IMR-90 (cell line): Measurements from ENCODE around the gene LY86. TPM values are rescaled to one million over a fixed set of nuclear protein-coding genes. Genes with fewer than 3 reads are reported as not detected.

Source experiments
- ATAC-seq: fragments of 200-7000 bp; cut with Tn5 transposase; 2 replicates; pipeline ENCODE4 v1.9.1; 2020; ENCODE audit warnings: low read depth, mild to moderate bottlenecking, moderate library complexity
- BruUV-seq: library from RNA; stranded (reverse); fragments of 400-500 nt; replicated peaks from 2 replicates; lab custom pipeline; 2021; lab: Mats Ljungman, UMichigan
- CTCF ChIA-PET: fragments of 300-600 bp; formaldehyde crosslinking; extraction: SDS; loops from one replicate; lab custom pipeline; 2021; ENCODE audit warnings: antibody characterized with exemption; lab: Yijun Ruan, JAX
- POLR2A ChIA-PET: fragments of 300-600 bp; sonication (Branson Sonifier 250); formaldehyde crosslinking; loops from one replicate; lab custom pipeline; 2022; ENCODE audit warnings: antibody characterized with exemption; ENCODE audit not compliant: unreplicated experiment; lab: Charles Lee
- DNase-seq: peaks from one replicate; pipeline ENCODE4 v3.0.0; 2013
- H2AFZ ChIP-seq: replicated peaks from 2 replicates; pipeline ENCODE3; 2013; ENCODE audit warnings: low read length, mild to moderate bottlenecking; ENCODE audit not compliant: poor library complexity
- H2AK5ac ChIP-seq: 2 replicates; pipeline ENCODE4 v1.6.1; 2013; ENCODE audit warnings: low read depth, low read length, inconsistent platforms
- H2AK9ac ChIP-seq: replicated peaks from 2 replicates; pipeline ENCODE3; 2013; ENCODE audit warnings: mild to moderate bottlenecking, low read depth, low read length, moderate library complexity; ENCODE audit not compliant: poor library complexity
- H2BK120ac ChIP-seq: 2 replicates; pipeline ENCODE4 v1.6.1; 2013; ENCODE audit warnings: low read depth, low read length, inconsistent platforms
- H2BK15ac ChIP-seq: 3 replicates; pipeline ENCODE4 v1.6.1; 2013; ENCODE audit warnings: low read depth, low read length, inconsistent platforms
- H2BK20ac ChIP-seq: 2 replicates; pipeline ENCODE4 v1.6.1; 2013; ENCODE audit warnings: low read depth, mild to moderate bottlenecking, inconsistent platforms, low read length, moderate library complexity
- H2BK5ac ChIP-seq: 2 replicates; pipeline ENCODE4 v1.6.1; 2013; ENCODE audit warnings: mild to moderate bottlenecking, low read depth, low read length, inconsistent platforms; ENCODE audit not compliant: poor library complexity, severe bottlenecking
- H3K14ac ChIP-seq: replicated peaks from 2 replicates; pipeline ENCODE4 v1.6.1; 2013; ENCODE audit warnings: low read depth, low read length, inconsistent platforms
- H3K18ac ChIP-seq: 2 replicates; pipeline ENCODE4 v1.6.1; 2013; ENCODE audit warnings: low read depth, low read length, control low read depth
- H3K23ac ChIP-seq: 2 replicates; pipeline ENCODE4 v1.6.1; 2013; ENCODE audit warnings: low read depth, low read length, inconsistent platforms
- H3K27ac ChIP-seq: 2 replicates; pipeline ENCODE4 v1.5.1; 2013; ENCODE audit warnings: mild to moderate bottlenecking, control low read depth, low read length; ENCODE audit not compliant: insufficient read depth
- H3K27me3 ChIP-seq: 2 replicates; pipeline ENCODE4 v1.6.1; 2013; ENCODE audit warnings: low read length; ENCODE audit not compliant: control insufficient read depth, insufficient read depth
- H3K36me3 ChIP-seq: 2 replicates; pipeline ENCODE4 v1.6.1; 2013; ENCODE audit warnings: low read length, mixed read lengths; ENCODE audit not compliant: control insufficient read depth, insufficient read depth
- H3K4ac ChIP-seq: 2 replicates; pipeline ENCODE4 v1.6.1; 2013; ENCODE audit warnings: low read depth, low read length, inconsistent platforms
- H3K4me1 ChIP-seq: 2 replicates; pipeline ENCODE4 v1.6.1; 2013; ENCODE audit warnings: low read length, mixed read lengths; ENCODE audit not compliant: control insufficient read depth, insufficient read depth
- H3K4me2 ChIP-seq: 2 replicates; pipeline ENCODE4 v1.6.1; 2013; ENCODE audit warnings: low read depth, mild to moderate bottlenecking, control low read depth, low read length, moderate library complexity
- H3K4me3 ChIP-seq: 2 replicates; pipeline ENCODE4 v1.5.1; 2013; ENCODE audit warnings: low read depth, mild to moderate bottlenecking, control low read depth, low read length, moderate library complexity; ENCODE audit not compliant: insufficient read depth
- H3K56ac ChIP-seq: 2 replicates; pipeline ENCODE4 v1.6.1; 2013; ENCODE audit warnings: low read length, inconsistent platforms; ENCODE audit not compliant: insufficient read depth; ENCODE audit errors: extremely low read depth
- H3K79me1 ChIP-seq, 2 experiments: 2 replicates each; pipeline ENCODE4 v1.6.1; 2013; ENCODE audit warnings: low read length in 2 of 2, inconsistent platforms in 1 of 2, low read depth in 1 of 2
- H3K9ac ChIP-seq: 2 replicates; pipeline ENCODE4 v1.6.1; 2013; ENCODE audit warnings: low read depth, low read length, control low read depth
- H3K9me1 ChIP-seq: 2 replicates; pipeline ENCODE4 v1.6.1; 2013; ENCODE audit warnings: low read length, inconsistent platforms; ENCODE audit not compliant: insufficient read depth
- H3K9me3 ChIP-seq: 2 replicates; pipeline ENCODE4 v1.6.1; 2013; ENCODE audit warnings: low read length; ENCODE audit not compliant: control insufficient read depth, insufficient read depth
- H4K20me1 ChIP-seq: 2 replicates; pipeline ENCODE4 v1.6.1; 2013; ENCODE audit warnings: low read length, inconsistent platforms; ENCODE audit not compliant: insufficient read depth
- H4K5ac ChIP-seq: 2 replicates; pipeline ENCODE4 v1.6.1; 2013; ENCODE audit warnings: mild to moderate bottlenecking, low read depth, low read length, control low read depth
- H4K8ac ChIP-seq, 2 experiments: 2 replicates each; pipeline ENCODE4 v1.6.1; 2013; ENCODE audit warnings: low read depth in 2 of 2, low read length in 2 of 2, control low read depth in 1 of 2, inconsistent platforms in 1 of 2
- H4K91ac ChIP-seq: 2 replicates; pipeline ENCODE4 v1.6.1; 2013; ENCODE audit warnings: low read depth, low read length, inconsistent platforms; ENCODE audit not compliant: insufficient read depth
- BHLHE40 ChIP-seq: fragments of 150-350 bp; IDR thresholded peaks from 2 replicates; pipeline ENCODE4 v1.6.1; 2016; ENCODE audit warnings: mild to moderate bottlenecking, low read depth, low read length
- CEBPB ChIP-seq: IDR thresholded peaks from 2 replicates; pipeline ENCODE4 v1.6.1; 2012; ENCODE audit warnings: low read depth, low read length, improper control_type of control experiment
- CHD1 ChIP-seq: IDR thresholded peaks from 2 replicates; pipeline ENCODE4 v1.6.1; 2012; ENCODE audit warnings: low read depth, low read length, improper control_type of control experiment
- CTCF ChIP-seq: conservative IDR thresholded peaks from 2 replicates; pipeline ENCODE4 v1.5.1; 2012; ENCODE audit warnings: mild to moderate bottlenecking, low read depth, low read length, improper control_type of control experiment
- ELK1 ChIP-seq: fragments of 150-350 bp; IDR thresholded peaks from 2 replicates; pipeline ENCODE4 v1.6.1; 2016; ENCODE audit warnings: low read depth, mild to moderate bottlenecking, low read length, moderate library complexity, borderline replicate concordance
- FOS ChIP-seq: fragments of 150-350 bp; IDR thresholded peaks from 2 replicates; pipeline ENCODE4 v1.6.1; 2016; ENCODE audit warnings: low read depth, low read length
- MAFK ChIP-seq: IDR thresholded peaks from 2 replicates; pipeline ENCODE4 v1.6.1; 2012; ENCODE audit warnings: low read depth, low read length, improper control_type of control experiment
- MAZ ChIP-seq: IDR thresholded peaks from 2 replicates; pipeline ENCODE4 v1.6.1; 2012; ENCODE audit warnings: low read depth, mild to moderate bottlenecking, low read length, improper control_type of control experiment, moderate library complexity, borderline replicate concordance
- MXI1 ChIP-seq: IDR thresholded peaks from 2 replicates; pipeline ENCODE4 v1.6.1; 2012; ENCODE audit warnings: low read depth, mild to moderate bottlenecking, low read length, moderate library complexity, borderline replicate concordance
- NFE2L2 ChIP-seq: fragments of 150-350 bp; IDR thresholded peaks from 2 replicates; pipeline ENCODE4 v1.6.1; 2016; ENCODE audit warnings: low read depth, mild to moderate bottlenecking, low read length
- POLR2A ChIP-seq: IDR thresholded peaks from 2 replicates; pipeline ENCODE4 v1.6.1; 2012; ENCODE audit warnings: mild to moderate bottlenecking, low read depth, low read length
- RAD21 ChIP-seq: IDR thresholded peaks from 2 replicates; pipeline ENCODE4 v1.6.1; 2012; ENCODE audit warnings: low read length, improper control_type of control experiment
- RCOR1 ChIP-seq: IDR thresholded peaks from 2 replicates; pipeline ENCODE4 v1.6.1; 2012; ENCODE audit warnings: mild to moderate bottlenecking, low read length, improper control_type of control experiment; ENCODE audit not compliant: insufficient replicate concordance
- RFX5 ChIP-seq: IDR thresholded peaks from 2 replicates; pipeline ENCODE4 v1.8.0; 2012; ENCODE audit warnings: low read depth, mild to moderate bottlenecking, low read length, moderate library complexity
- SMC3 ChIP-seq: fragments of 150-350 bp; IDR thresholded peaks from 2 replicates; pipeline ENCODE4 v1.6.1; 2016; ENCODE audit warnings: low read depth, mild to moderate bottlenecking, antibody characterized with exemption, low read length, moderate library complexity
- USF2 ChIP-seq: fragments of 150-350 bp; IDR thresholded peaks from 2 replicates; pipeline ENCODE4 v1.6.1; 2017; ENCODE audit warnings: mild to moderate bottlenecking, antibody characterized with exemption, low read length, low read depth
- WGBS, 2 experiments: methylation state at CpG; one replicate each; pipeline versions ENCODE4 v1.1.5 to v1.1.7; 2013; ENCODE audit warnings: missing lambda C conversion rate in 2 of 2; ENCODE audit not compliant: insufficient read length in 1 of 2; ENCODE audit errors: extremely low coverage in 2 of 2; 5-methylcytosine and 5-hydroxymethylcytosine counted together
- dilution Hi-C: fragments of 300-500 bp; cut with HindIII; formaldehyde crosslinking; loops from one replicate; pipeline ENCODE4 v1.14.3; 2018; ENCODE audit warnings: low sequenced_read_pairs; ENCODE audit not compliant: unreplicated experiment
- in situ Hi-C: fragments of 300-500 bp; cut with MboI; formaldehyde crosslinking; loops from 3 replicates; pipeline ENCODE4 v1.14.3; 2019; ENCODE audit warnings: low sequenced_read_pairs, inconsistent platforms, mixed read lengths
- intact Hi-C: fragments of 100-400 bp; cut with micrococcal nuclease; formaldehyde crosslinking; loops from 2 replicates; pipeline ENCODE4 v1.10.0; 2022
- polyA plus RNA-seq, 3 experiments: library from polyadenylated mRNA; depleted of rRNA; stranded (reverse); fragments of >200 nt; gene quantifications; 2 replicates each; pipeline ENCODE4 v1.2.3, GENCODE V29; 2012; ENCODE audit warnings: low replicate concordance in 1 of 3
- total RNA-seq: library from RNA; depleted of rRNA; stranded (reverse); fragments of >200 nt; gene quantifications from 2 replicates; pipeline ENCODE4 v1.2.3, GENCODE V29; 2012

The LY86 gene
- total and polyA plus RNA-seq, 2 of the 4 experiments (the other 2 are of a cell fraction): not detected

- Histone ChIP-seq H3K14ac (no peak overlapping the region), H2AK9ac (no peak overlapping the region), H4K8ac (no peak overlapping the region), H3K4ac (no peak overlapping the region), H2BK120ac (no peak overlapping the region), H3K27me3 (no peaks in the 10 kb centered on the region), H3K4me1 (no peaks in the 10 kb centered on the region), H3K23ac (no peak overlapping the region), H3K56ac (no peak overlapping the region), H2AFZ (no peak overlapping the region), H4K20me1 (no peaks in the 10 kb centered on the region), H3K18ac (no peak overlapping the region), H3K9me3 (peaks cover 9% of the 10 kb centered on the region; the same call in 1 of the 2 replicates), H3K27ac (no peak overlapping the region), H2BK5ac (no peak overlapping the region), H2AK5ac (no peak overlapping the region), H4K5ac (no peak overlapping the region), H3K9ac (no peak overlapping the region), H3K4me2 (no peak overlapping the region), H4K91ac (no peak overlapping the region), H3K4me3 (no peak overlapping the region), H3K36me3 (no peaks in the 10 kb centered on the region), H3K79me1 (no peaks in the 10 kb centered on the region), H3K9me1 (no peaks in the 10 kb centered on the region), H2BK20ac (no peak overlapping the region), H2BK15ac (no peak overlapping the region)
- DNase-seq: no peak
- POLR2A ChIA-PET: no interaction called here
- no TSS peak for BruUV-seq
- 100% methylated on average over 1 of the region's 13 CpGs; no CpG with 5 or more reads in 1 of the 2 experiments for WGBS, 2 experiments
- dilution Hi-C loops (no loop called here), in situ Hi-C loops (no loop called here), intact Hi-C loops (no loop called here)
- CTCF ChIA-PET: no interaction called here
- TF ChIP-seq POLR2A (no peak), BHLHE40 (no peak), CHD1 (no peak), RCOR1 (no peak), MXI1 (no peak), RAD21 (no peak), SMC3 (no peak), NFE2L2 (no peak), FOS (no peak), USF2 (no peak), CEBPB (no peak), CTCF (no peak), MAZ (no peak), MAFK (no peak), RFX5 (no peak), ELK1 (no peak)
- ATAC-seq: no peak
Measured at GRCh38 chr6:6605873-6606272, 17.4 kb downstream of the LY86 start.
